ENCODE data around the gene TRAPPC10. TPM values are rescaled to one million over a fixed set of nuclear protein-coding genes. Genes with fewer than 3 reads are reported as not detected.

The TRAPPC10 gene
- total RNA-seq, 2 experiments from 2014 or later, result 44.1 to 45.4 TPM

- H3K36me3 Mint-ChIP-seq (ENCODE audit: low read depth), result peaks cover 32% of the 10 kb centered on the region
- H3K9me3 Mint-ChIP-seq, result no peaks in the 10 kb centered on the region
- ChIA-PET CTCF (no interaction called here), POLR2A (interaction anchor here (0.9 to 1.2 kb wide), 3 partner anchors 10 to 38 kb away, joined by 3 read pairs; no protein-coding TSS in a partner anchor)
- H3K4me1 Mint-ChIP-seq (ENCODE audit: low read depth), result peaks cover 76% of the 10 kb centered on the region
- intact Hi-C loops (cut with micrococcal nuclease), result no loop called here
- TF ChIP-seq CTCF (IDR thresholded peaks at IDR 0.05), result no peak
- H3K27ac Mint-ChIP-seq, result no peak overlapping the region
- no peaks in the 10 kb centered on the region for H3K27me3 Mint-ChIP-seq
- DNase-seq (no peak), ATAC-seq (no peak)
- no peak overlapping the region for H3K4me3 Mint-ChIP-seq
These were observed 15.6 kb downstream of the TRAPPC10 start for GRCh38 chr21:44027607-44028286.

GRCh38 chr21:44028287-44028659, 16.2 kb downstream of the TRAPPC10 start:
- TF ChIP-seq CTCF (IDR thresholded peaks at IDR 0.05), result no peak
- no peak for DNase-seq
- peaks cover 32% of the 10 kb centered on the region for H3K36me3 Mint-ChIP-seq (ENCODE audit: low read depth)
- peaks cover 73% of the 10 kb centered on the region for H3K4me1 Mint-ChIP-seq (ENCODE audit: low read depth)
- ChIA-PET POLR2A (interaction anchor here (0.9 to 1.1 kb wide), 2 partner anchors 23 to 37 kb away, joined by 3 read pairs; no protein-coding TSS in a partner anchor), CTCF (no interaction called here)
- H3K27me3 Mint-ChIP-seq, result no peaks in the 10 kb centered on the region
- ATAC-seq, result no peak
- no peak overlapping the region for H3K27ac Mint-ChIP-seq
- no peak overlapping the region for H3K4me3 Mint-ChIP-seq
- intact Hi-C loops (cut with micrococcal nuclease), result no loop called here
- no peaks in the 10 kb centered on the region for H3K9me3 Mint-ChIP-seq

- Mint-ChIP-seq H3K27me3 (no peaks in the 10 kb centered on the region), H3K27ac (no peak overlapping the region), H3K4me1 (ENCODE audit: low read depth) (peaks cover 61% of the 10 kb centered on the region), H3K4me3 (no peak overlapping the region), H3K9me3 (no peaks in the 10 kb centered on the region), H3K36me3 (ENCODE audit: low read depth) (peaks cover 33% of the 10 kb centered on the region)
- ChIA-PET CTCF (interaction anchor here (1.1 kb wide), 2 partner anchors 54 to 94 kb away, joined by 3 to 4 read pairs; no protein-coding TSS in a partner anchor), POLR2A (no interaction called here)
- DNase-seq, result no peak
- no peak for ATAC-seq
- no peak for TF ChIP-seq CTCF (IDR thresholded peaks at IDR 0.05)
- intact Hi-C loops (cut with micrococcal nuclease), result no loop called here
These were observed 17.5 kb downstream of the TRAPPC10 start for GRCh38 chr21:44029460-44030087.

GRCh38 chr21:44035244-44035643, 23.1 kb downstream of the TRAPPC10 start:
- ChIA-PET POLR2A (interaction anchor here (1.1 kb wide), 1 partner anchor 11 kb away, joined by 3 read pairs; no protein-coding TSS in a partner anchor), CTCF (no interaction called here)
- no peaks in the 10 kb centered on the region for H3K27me3 Mint-ChIP-seq
- no peak overlapping the region for H3K4me3 Mint-ChIP-seq
- peaks cover 11% of the 10 kb centered on the region for H3K4me1 Mint-ChIP-seq (ENCODE audit: low read depth)
- peaks cover 48% of the 10 kb centered on the region for H3K36me3 Mint-ChIP-seq (ENCODE audit: low read depth)
- intact Hi-C loops (cut with micrococcal nuclease), result no loop called here
- peak overlapping the region; percentile 28 for H3K27ac Mint-ChIP-seq
- ATAC-seq (no peak), DNase-seq (no peak)
- no peaks in the 10 kb centered on the region for H3K9me3 Mint-ChIP-seq
- TF ChIP-seq CTCF (IDR thresholded peaks at IDR 0.05), result no peak

- Mint-ChIP-seq H3K4me3 (no peak overlapping the region), H3K27ac (no peak overlapping the region), H3K9me3 (no peaks in the 10 kb centered on the region), H3K4me1 (ENCODE audit: low read depth) (peaks cover 6% of the 10 kb centered on the region), H3K36me3 (ENCODE audit: low read depth) (peaks cover 42% of the 10 kb centered on the region), H3K27me3 (no peaks in the 10 kb centered on the region)
- intact Hi-C loops (cut with micrococcal nuclease), result no loop called here
- no peak for ATAC-seq
- ChIA-PET POLR2A (interaction anchor here (0.6 to 1.4 kb wide), 5 partner anchors 14 to 226 kb away, joined by 3 to 5 read pairs (median 4); no protein-coding TSS in a partner anchor), CTCF (no interaction called here)
- no peak for TF ChIP-seq CTCF (IDR thresholded peaks at IDR 0.05)
- DNase-seq, result no peak
These were observed 26.0 kb downstream of the TRAPPC10 start for GRCh38 chr21:44038063-44038462.

Measured in activated CD8-positive, alpha-beta T cell treated with anti-CD3 and anti-CD28 coated beads for 36 hours (primary cell).